GM12878 (cell line): ENCODE data around the gene HSPA2. TPM values are rescaled to one million over a fixed set of nuclear protein-coding genes. Genes with fewer than 3 reads are reported as not detected.

Source experiments
- BCL11A ChIP-seq: IDR thresholded peaks from 2 replicates; pipeline ENCODE4 v1.6.1; 2011; ENCODE audit warnings: low read depth, low read length
- CUX1 ChIP-seq: IDR thresholded peaks from 2 replicates; pipeline ENCODE4 v1.6.1; 2012; ENCODE audit warnings: improper control_type of control experiment, low read depth, low read length; ENCODE audit not compliant: insufficient replicate concordance
- FOS ChIP-seq: IDR thresholded peaks from 3 replicates; pipeline ENCODE4 v1.6.1; 2011; ENCODE audit warnings: borderline replicate concordance; ENCODE audit not compliant: insufficient read length; ENCODE audit errors: extremely low read depth
- MXI1 ChIP-seq: fragments of 150-350 bp; IDR thresholded peaks from 2 replicates; pipeline ENCODE4 v1.6.1; 2011; ENCODE audit warnings: low read depth, mild to moderate bottlenecking, inconsistent platforms, low read length, improper control_type of control experiment
- NFYB ChIP-seq: IDR thresholded peaks from 2 replicates; pipeline ENCODE4 v1.6.1; 2011; ENCODE audit warnings: low read depth, mild to moderate bottlenecking, low read length, improper control_type of control experiment, moderate library complexity; ENCODE audit not compliant: insufficient read depth
- NR2F1 ChIP-seq: fragments of 450-650 bp; conservative IDR thresholded peaks from 2 replicates; pipeline ENCODE4 v1.6.1; 2017; ENCODE audit warnings: mild to moderate bottlenecking
- RELB ChIP-seq: fragments of 450-650 bp; IDR thresholded peaks from 2 replicates; pipeline ENCODE4 v1.6.1; 2017; ENCODE audit warnings: low read depth, mild to moderate bottlenecking, moderate library complexity
- RUNX3 ChIP-seq: IDR thresholded peaks from 2 replicates; pipeline ENCODE4 v1.6.1; 2012; ENCODE audit warnings: low read length, inconsistent platforms
- STAT3 ChIP-seq: IDR thresholded peaks from 2 replicates; pipeline ENCODE4 v1.6.1; 2011; ENCODE audit warnings: low read depth, low read length, improper control_type of control experiment
- SUPT20H ChIP-seq: IDR thresholded peaks from 2 replicates; pipeline ENCODE4 v1.6.1; 2011; ENCODE audit warnings: low read depth, mild to moderate bottlenecking, low read length, moderate library complexity, borderline replicate concordance; ENCODE audit not compliant: control insufficient read depth
- USF1 ChIP-seq: IDR thresholded peaks from 2 replicates; pipeline ENCODE4 v1.6.1; 2011; ENCODE audit warnings: borderline replicate concordance, low read depth, mild to moderate bottlenecking, moderate library complexity, mixed read lengths, low read length; ENCODE audit not compliant: insufficient read depth; ENCODE audit errors: extremely low read length
- YBX1 ChIP-seq: fragments of 450-650 bp; IDR thresholded peaks from 2 replicates; pipeline ENCODE4 v1.6.1; 2016; ENCODE audit warnings: antibody characterized with exemption
- polyA plus RNA-seq, 11 experiments: library from polyadenylated mRNA; depleted of rRNA in 4 of 11; unstranded in 6 of 11; stranded (reverse) in 5 of 11; fragments of >200 nt; fragmentation: Nextera tagmentation in 4 of 11; fragmentation: Illumina TruSeq in 1 of 11; extraction: Ambion mirVana in 4 of 11; extraction: Trizol in 1 of 11; gene quantifications; 1 replicate in 1 of 11; 2 replicates in 10 of 11; pipeline versions ENCODE4 v1.2.1 to v1.2.3, GENCODE V29; 2011 to 2016; ENCODE audit warnings: inconsistent platforms in 2 of 11, missing spikeins in 2 of 11, low read depth in 1 of 11
- total RNA-seq, 4 experiments: library from RNA; depleted of rRNA in 3 of 4; stranded (reverse); fragments of >200 nt in 3 of 4; fragmentation: Illumina TruSeq in 1 of 4; extraction: Trizol in 1 of 4; gene quantifications; 2 replicates each; pipeline versions ENCODE4 v1.2.1 to v1.2.3, GENCODE V29; 2013 to 2021
- TF ChIP-seq, protein P1 (sequence below): fragments of 450-650 bp; IDR thresholded peaks from 2 replicates; pipeline ENCODE4 v1.6.1; 2017; ENCODE audit warnings: mild to moderate bottlenecking, moderate library complexity
- TF ChIP-seq, protein P2 (sequence below): IDR thresholded peaks from 2 replicates; pipeline ENCODE4 v1.6.1; 2011; ENCODE audit warnings: low read depth, mild to moderate bottlenecking, low read length, moderate library complexity, borderline replicate concordance; ENCODE audit errors: extremely low read depth

The HSPA2 gene
- total and polyA plus RNA-seq, 10 of the 15 experiments (the other 5 are each of a cell fraction or from before 2014, with no cell fraction given), result 0.02 to 1.2 (median 0.65) TPM

GRCh38 chr14:64503434-64504309 lies 36.9 kb upstream of the HSPA2 start, which contains the start of gene ZBTB25 (continued):
- TF ChIP-seq, protein P1, sequence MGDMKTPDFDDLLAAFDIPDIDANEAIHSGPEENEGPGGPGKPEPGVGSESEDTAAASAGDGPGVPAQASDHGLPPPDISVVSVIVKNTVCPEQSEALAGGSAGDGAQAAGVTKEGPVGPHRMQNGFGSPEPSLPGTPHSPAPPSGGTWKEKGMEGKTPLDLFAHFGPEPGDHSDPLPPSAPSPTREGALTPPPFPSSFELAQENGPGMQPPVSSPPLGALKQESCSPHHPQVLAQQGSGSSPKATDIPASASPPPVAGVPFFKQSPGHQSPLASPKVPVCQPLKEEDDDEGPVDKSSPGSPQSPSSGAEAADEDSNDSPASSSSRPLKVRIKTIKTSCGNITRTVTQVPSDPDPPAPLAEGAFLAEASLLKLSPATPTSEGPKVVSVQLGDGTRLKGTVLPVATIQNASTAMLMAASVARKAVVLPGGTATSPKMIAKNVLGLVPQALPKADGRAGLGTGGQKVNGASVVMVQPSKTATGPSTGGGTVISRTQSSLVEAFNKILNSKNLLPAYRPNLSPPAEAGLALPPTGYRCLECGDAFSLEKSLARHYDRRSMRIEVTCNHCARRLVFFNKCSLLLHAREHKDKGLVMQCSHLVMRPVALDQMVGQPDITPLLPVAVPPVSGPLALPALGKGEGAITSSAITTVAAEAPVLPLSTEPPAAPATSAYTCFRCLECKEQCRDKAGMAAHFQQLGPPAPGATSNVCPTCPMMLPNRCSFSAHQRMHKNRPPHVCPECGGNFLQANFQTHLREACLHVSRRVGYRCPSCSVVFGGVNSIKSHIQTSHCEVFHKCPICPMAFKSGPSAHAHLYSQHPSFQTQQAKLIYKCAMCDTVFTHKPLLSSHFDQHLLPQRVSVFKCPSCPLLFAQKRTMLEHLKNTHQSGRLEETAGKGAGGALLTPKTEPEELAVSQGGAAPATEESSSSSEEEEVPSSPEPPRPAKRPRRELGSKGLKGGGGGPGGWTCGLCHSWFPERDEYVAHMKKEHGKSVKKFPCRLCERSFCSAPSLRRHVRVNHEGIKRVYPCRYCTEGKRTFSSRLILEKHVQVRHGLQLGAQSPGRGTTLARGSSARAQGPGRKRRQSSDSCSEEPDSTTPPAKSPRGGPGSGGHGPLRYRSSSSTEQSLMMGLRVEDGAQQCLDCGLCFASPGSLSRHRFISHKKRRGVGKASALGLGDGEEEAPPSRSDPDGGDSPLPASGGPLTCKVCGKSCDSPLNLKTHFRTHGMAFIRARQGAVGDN, result peak; percentile 95
- TF ChIP-seq YBX1 (no peak), SUPT20H (no peak), STAT3 (no peak), RUNX3 (peak; percentile 74), BCL11A (peak; percentile 59; the same call in 1 of the 2 replicates), NFYB (no peak), MXI1 (peak; percentile 75; the same call in 1 of the 2 replicates), CUX1 (no peak), NR2F1 (peak; percentile 18; the same call in 1 of the 2 replicates), FOS (no peak), RELB (peak; percentile 79), USF1 (peak; percentile 94)
- TF ChIP-seq, protein P2, sequence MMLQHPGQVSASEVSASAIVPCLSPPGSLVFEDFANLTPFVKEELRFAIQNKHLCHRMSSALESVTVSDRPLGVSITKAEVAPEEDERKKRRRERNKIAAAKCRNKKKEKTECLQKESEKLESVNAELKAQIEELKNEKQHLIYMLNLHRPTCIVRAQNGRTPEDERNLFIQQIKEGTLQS, result peak; percentile 70; the same call in 1 of the 2 replicates
